Nephron (organoid): ENCODE measurements around the gene GPD1.

ENCODE experiments used
- H3K27ac Mint-ChIP-seq, 3 experiments: 2 replicates each; pipeline ENCODE4 v1.8.0; 2020; ENCODE audit warnings: mixed read lengths in 3 of 3, mild to moderate bottlenecking in 2 of 3, moderate library complexity in 1 of 3
- H3K27me3 Mint-ChIP-seq: 2 replicates; pipeline ENCODE4 v1.8.0; 2021; ENCODE audit warnings: low read depth, mild to moderate bottlenecking, moderate library complexity, mixed read lengths
- H3K36me3 Mint-ChIP-seq: 2 replicates; pipeline ENCODE4 v1.8.0; 2020; ENCODE audit warnings: low read depth, mixed read lengths
- H3K4me1 Mint-ChIP-seq: 2 replicates; pipeline ENCODE4 v1.8.0; 2020; ENCODE audit warnings: mixed read lengths
- H3K4me3 Mint-ChIP-seq, 3 experiments: 2 replicates each; pipeline ENCODE4 v1.8.0; 2020; ENCODE audit warnings: mild to moderate bottlenecking in 3 of 3, mixed read lengths in 3 of 3, moderate library complexity in 2 of 3
- H3K9me3 Mint-ChIP-seq: 2 replicates; pipeline ENCODE4 v1.8.0; 2020; ENCODE audit warnings: mixed read lengths
- CTCF ChIP-seq, 3 experiments: fragments of 200-600 bp; sonication (generic); IDR thresholded peaks; one replicate each; pipeline ENCODE4 v1.5.0; 2021; ENCODE audit warnings: antibody characterized with exemption in 3 of 3; ENCODE audit not compliant: unreplicated experiment in 3 of 3

GPD1 gene

DNA sequence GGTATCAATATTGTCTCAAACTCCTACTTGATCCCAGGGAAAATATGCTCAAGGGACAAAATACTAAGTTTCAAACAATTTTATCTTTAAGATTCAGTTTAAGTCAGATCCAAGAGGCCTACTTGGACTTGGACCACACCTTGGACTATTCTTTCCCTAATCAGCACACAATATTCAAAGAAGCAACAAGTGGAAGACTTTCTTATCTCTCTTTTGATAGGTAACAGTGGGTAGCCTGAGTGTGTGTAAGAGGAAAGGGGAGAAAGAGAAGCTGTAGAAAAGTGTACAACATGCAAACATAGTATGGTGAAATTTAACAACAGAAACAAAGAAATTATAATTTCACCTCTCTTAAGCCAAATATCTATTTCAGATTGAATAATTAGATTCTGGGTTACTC lies 56.8 kb downstream of the GPD1 start:
- H3K27ac Mint-ChIP-seq, result no peak overlapping the region
- H3K27me3 Mint-ChIP-seq, result no peaks in the 10 kb centered on the region
- H3K4me3 Mint-ChIP-seq, result no peak overlapping the region
- peaks cover 10% of the 10 kb centered on the region for H3K4me1 Mint-ChIP-seq
- H3K36me3 Mint-ChIP-seq, result peaks cover 18% of the 10 kb centered on the region
- H3K9me3 Mint-ChIP-seq, result no peaks in the 10 kb centered on the region
- TF ChIP-seq CTCF (IDR thresholded peaks at IDR 0.05; ENCODE audit: unreplicated experiment in 3 of 3), result no peak
